ENCODE data around the gene METTL1.

The METTL1 gene

DNA sequence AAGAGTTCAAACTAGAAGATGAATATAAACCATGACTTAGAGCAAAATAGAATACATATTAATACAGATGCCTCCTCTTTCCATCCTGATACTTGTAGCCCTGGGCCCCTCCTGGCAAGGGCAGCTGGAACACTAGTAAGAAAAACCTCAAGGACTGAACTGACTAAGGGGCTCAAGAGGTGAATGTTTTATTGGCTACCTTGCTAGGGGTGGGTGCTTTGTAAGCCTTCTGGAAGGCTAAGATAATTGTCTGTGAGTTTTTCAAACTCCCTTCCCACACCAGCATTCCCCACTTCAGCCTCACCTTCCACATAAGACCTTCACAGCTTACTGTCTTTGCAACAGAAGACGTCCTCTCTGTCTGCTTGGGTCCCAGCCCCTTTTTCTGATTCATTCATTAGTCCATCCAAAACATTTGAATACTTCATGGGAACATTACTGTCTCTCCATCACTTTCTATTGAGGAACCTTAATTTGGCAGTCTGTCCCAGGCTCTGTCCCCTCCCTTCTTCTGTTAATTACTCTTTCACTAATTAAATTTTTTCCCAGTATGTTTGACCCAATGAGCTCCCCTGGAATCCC, 18.1 kb downstream of the METTL1 start:
- Histone ChIP-seq H3F3A (ENCODE audit: insufficient read depth) (peaks cover 25% of the 10 kb centered on the region), H3K27ac (ENCODE audit: low read depth, low read length) (no peak overlapping the region), H2AFZ (ENCODE audit: low read depth, low read length, severe bottlenecking) (no peak overlapping the region), H3K27me3 (ENCODE audit: low read length) (no peaks in the 10 kb centered on the region), H3K9ac (ENCODE audit: low read length) (no peak overlapping the region), H3K9me2 (replicated peaks; ENCODE audit: insufficient read depth, low read length) (no peaks in the 10 kb centered on the region), H3K36me3 (ENCODE audit: low read length) (no peaks in the 10 kb centered on the region), H3K4me2 (ENCODE audit: low read depth, low read length, poor library complexity, severe bottlenecking) (peak overlapping the region; percentile 92), H3K9me3 (ENCODE audit: insufficient read depth, low read length) (no peaks in the 10 kb centered on the region), H3K4me3 (ENCODE audit: insufficient read depth, low read length, poor library complexity, severe bottlenecking) (no peak overlapping the region), H4K20me1 (ENCODE audit: low read depth, low read length) (no peaks in the 10 kb centered on the region), H3K79me2 (ENCODE audit: insufficient read depth, low read length) (peaks cover 28% of the 10 kb centered on the region)
- TF ChIP-seq, protein P1, sequence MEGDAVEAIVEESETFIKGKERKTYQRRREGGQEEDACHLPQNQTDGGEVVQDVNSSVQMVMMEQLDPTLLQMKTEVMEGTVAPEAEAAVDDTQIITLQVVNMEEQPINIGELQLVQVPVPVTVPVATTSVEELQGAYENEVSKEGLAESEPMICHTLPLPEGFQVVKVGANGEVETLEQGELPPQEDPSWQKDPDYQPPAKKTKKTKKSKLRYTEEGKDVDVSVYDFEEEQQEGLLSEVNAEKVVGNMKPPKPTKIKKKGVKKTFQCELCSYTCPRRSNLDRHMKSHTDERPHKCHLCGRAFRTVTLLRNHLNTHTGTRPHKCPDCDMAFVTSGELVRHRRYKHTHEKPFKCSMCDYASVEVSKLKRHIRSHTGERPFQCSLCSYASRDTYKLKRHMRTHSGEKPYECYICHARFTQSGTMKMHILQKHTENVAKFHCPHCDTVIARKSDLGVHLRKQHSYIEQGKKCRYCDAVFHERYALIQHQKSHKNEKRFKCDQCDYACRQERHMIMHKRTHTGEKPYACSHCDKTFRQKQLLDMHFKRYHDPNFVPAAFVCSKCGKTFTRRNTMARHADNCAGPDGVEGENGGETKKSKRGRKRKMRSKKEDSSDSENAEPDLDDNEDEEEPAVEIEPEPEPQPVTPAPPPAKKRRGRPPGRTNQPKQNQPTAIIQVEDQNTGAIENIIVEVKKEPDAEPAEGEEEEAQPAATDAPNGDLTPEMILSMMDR (IDR thresholded peaks at IDR 0.05; ENCODE audit: insufficient read depth, low read length, poor library complexity, severe bottlenecking): no peak
- TF ChIP-seq EZH2phosphoT487 (conservative IDR thresholded peaks at IDR 0.05; ENCODE audit: low read length): no peak

DNA sequence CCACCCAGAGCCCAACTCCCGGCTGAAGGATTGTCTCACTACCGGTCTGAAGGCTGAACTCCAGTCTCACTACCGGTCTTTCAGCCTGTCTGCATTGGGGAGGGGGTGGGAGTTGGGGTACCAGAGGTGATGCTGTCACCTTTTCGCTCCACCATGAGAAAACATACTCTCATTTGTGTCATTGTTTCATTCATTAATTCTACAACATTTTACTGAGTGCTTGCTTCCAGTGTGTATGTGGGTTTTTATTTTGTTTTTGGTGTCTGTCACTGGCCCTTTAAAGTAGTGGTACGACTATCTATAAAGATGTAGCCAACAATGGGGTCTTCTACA, 19.3 kb downstream of the METTL1 start:
- Histone ChIP-seq H4K20me1 (ENCODE audit: low read depth, low read length) (no peaks in the 10 kb centered on the region), H3K9ac (ENCODE audit: low read length) (peak overlapping the region; percentile 22; the same call in 1 of the 2 replicates), H3K36me3 (ENCODE audit: low read length) (peaks cover 5% of the 10 kb centered on the region; the same call in 1 of the 2 replicates), H3K9me3 (ENCODE audit: insufficient read depth, low read length) (no peaks in the 10 kb centered on the region), H3F3A (ENCODE audit: insufficient read depth) (peaks cover 30% of the 10 kb centered on the region), H3K9me2 (replicated peaks; ENCODE audit: insufficient read depth, low read length) (no peaks in the 10 kb centered on the region), H3K4me2 (ENCODE audit: low read depth, low read length, poor library complexity, severe bottlenecking) (peak overlapping the region; percentile 57), H2AFZ (ENCODE audit: low read depth, low read length, severe bottlenecking) (peak overlapping the region; percentile 42), H3K27ac (ENCODE audit: low read depth, low read length) (no peak overlapping the region), H3K27me3 (ENCODE audit: low read length) (no peaks in the 10 kb centered on the region), H3K4me3 (ENCODE audit: insufficient read depth, low read length, poor library complexity, severe bottlenecking) (peak overlapping the region; percentile 31), H3K79me2 (ENCODE audit: insufficient read depth, low read length) (peaks cover 28% of the 10 kb centered on the region)
- TF ChIP-seq EZH2phosphoT487 (conservative IDR thresholded peaks at IDR 0.05; ENCODE audit: low read length): no peak
- TF ChIP-seq, protein P1 (IDR thresholded peaks at IDR 0.05; ENCODE audit: insufficient read depth, low read length, poor library complexity, severe bottlenecking): no peak

DNA sequence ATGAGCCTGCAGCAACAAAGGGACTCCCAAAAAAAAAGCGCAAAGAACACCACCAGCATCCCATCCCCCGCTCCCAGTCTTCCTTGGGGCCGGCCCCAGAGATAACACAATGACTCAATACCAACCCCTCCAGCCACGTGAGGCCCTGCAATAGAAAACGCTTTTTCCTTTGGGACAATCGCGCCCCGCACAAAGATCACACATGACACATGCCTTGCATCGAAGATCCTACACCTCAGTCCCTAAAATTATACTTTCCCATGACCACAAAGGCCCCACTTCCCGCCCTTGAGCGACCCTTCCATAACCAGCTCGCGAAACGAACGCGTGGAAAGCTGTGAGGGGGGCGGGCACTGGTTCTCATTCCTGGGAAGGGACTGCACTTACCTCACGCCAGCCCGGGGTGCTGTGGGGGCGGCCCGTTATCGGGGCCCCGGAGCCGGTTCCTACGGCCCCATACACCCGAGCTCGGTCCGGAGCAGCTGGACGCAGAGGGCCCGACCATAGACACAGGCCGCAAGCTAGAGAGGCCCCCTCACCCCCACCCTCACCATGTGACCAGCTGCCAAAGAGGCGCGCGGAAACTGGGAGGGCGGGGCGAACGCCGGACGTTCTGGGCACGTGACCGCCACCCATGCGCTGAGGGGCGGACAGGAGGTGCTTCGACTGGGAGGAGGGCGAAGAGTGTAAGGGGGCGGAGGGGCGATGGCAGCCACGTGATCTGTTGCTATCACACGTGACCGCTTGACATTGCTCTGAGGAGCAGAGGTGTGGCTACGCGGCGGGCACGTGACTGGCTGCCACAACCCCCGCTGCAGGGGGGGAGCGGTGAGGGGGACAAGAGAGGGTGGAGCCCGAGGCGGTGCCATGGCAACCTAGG, 19.9 kb downstream of the METTL1 start, which contains the start of gene CDK4:
Gene CDK4, minus strand, starts transcription at position 523 of the 880 bp plus-strand sequence. CDS start 593 bp downstream, outside the sequence.
- H3K27me3 ChIP-seq (ENCODE audit: low read length): no peaks in the 10 kb centered on the region
- H3K27ac ChIP-seq (ENCODE audit: low read depth, low read length): peak within 1 kb of the TSS; percentile 41
- H3K9ac ChIP-seq (ENCODE audit: low read length): peak within 1 kb of the TSS; percentile 72
- no peaks in the 10 kb centered on the region for H4K20me1 ChIP-seq (ENCODE audit: low read depth, low read length)
- H3K79me2 ChIP-seq (ENCODE audit: insufficient read depth, low read length): peaks cover 28% of the 10 kb centered on the region
- peak within 1 kb of the TSS; percentile 72 for H3K4me2 ChIP-seq (ENCODE audit: low read depth, low read length, poor library complexity, severe bottlenecking)
- TF ChIP-seq, protein P1 (IDR thresholded peaks at IDR 0.05; ENCODE audit: insufficient read depth, low read length, poor library complexity, severe bottlenecking): no peak
- TF ChIP-seq EZH2phosphoT487 (conservative IDR thresholded peaks at IDR 0.05; ENCODE audit: low read length): no peak
- H3K9me3 ChIP-seq (ENCODE audit: insufficient read depth, low read length): no peaks in the 10 kb centered on the region
- peaks cover 35% of the 10 kb centered on the region for H3F3A ChIP-seq (ENCODE audit: insufficient read depth)
- peak within 1 kb of the TSS; percentile 42 for H2AFZ ChIP-seq (ENCODE audit: low read depth, low read length, severe bottlenecking)
- no peaks in the 10 kb centered on the region for H3K9me2 ChIP-seq (replicated peaks; ENCODE audit: insufficient read depth, low read length)
- H3K36me3 ChIP-seq (ENCODE audit: low read length): peaks cover 10% of the 10 kb centered on the region; the same call in 1 of the 2 replicates
- H3K4me3 ChIP-seq (ENCODE audit: insufficient read depth, low read length, poor library complexity, severe bottlenecking): peak within 1 kb of the TSS; percentile 71

Measured in SU-DHL-6 (cell line).